Forelimb muscle (tissue), 1 donor: ENCODE results near the gene AKAP13. TPM values are rescaled to one million over a fixed set of nuclear protein-coding genes. Genes with fewer than 3 reads are reported as not detected.

Experiments used
- DNase-seq: peaks from one replicate; pipeline ENCODE4 v3.0.0-alpha.2; 2013; ENCODE audit warnings: low read depth
- polyA plus RNA-seq: library from polyadenylated mRNA; unstranded; fragments of 120-200 nt; gene quantifications from one replicate; pipeline ENCODE4 v1.2.1, GENCODE V29; 2013; ENCODE audit not compliant: insufficient read length

AKAP13 gene
- polyA plus RNA-seq, 1 donor, result 61.1 TPM

DNA sequence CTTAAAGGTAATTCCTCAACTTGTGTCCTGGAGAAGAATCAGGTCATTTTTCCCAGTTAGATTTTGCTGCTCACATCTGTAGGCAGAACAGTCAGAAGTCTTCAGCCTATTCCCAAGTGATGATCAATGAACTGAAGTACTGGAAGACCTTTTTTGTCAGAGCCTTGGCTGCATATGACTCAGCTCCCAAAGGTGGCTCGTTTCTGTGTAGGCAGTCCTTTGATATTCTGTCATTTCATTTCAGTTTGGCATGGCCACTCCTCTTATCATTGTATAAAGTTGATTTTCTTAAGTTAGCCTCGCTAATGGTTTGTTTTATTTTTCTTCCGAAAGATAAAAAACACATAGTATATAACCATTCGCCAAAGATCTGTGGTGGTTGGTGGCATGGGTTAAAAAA, 323.7 kb downstream of the AKAP13 start:
- no peak for DNase-seq

DNA sequence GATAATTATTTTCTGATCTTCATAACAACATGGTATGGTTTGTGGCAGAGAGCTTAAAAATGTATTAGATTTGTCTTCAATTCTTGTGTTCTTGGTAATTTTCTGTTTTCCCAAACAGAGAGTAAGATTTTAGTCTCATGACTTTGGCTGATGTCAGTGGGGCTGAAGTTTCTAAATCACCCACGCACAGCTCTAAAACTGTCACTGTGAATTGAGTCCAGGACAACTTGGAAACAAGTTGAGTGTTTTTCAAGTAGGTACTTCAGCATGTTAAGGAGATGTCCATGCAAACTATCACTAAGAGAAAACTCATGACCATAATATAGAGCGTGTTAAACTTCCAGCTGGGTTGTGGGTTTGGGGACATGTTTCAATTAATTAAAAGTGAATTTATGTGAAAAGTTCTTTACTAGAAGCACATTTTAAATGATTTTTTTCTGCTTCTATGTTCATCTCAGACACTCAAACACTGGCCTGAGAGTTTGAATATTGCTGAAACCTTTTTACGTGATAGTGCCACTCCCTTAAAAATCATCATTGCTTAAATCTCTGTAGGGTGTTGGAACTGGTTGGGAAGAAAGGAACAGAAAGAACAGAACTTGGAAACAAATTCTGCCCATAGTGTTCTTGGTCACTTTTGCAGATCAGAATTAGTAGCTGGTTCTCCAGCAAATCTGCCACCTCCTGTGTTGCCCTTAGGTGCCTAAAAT, 324.5 kb downstream of the AKAP13 start:
- no peak for DNase-seq

DNA sequence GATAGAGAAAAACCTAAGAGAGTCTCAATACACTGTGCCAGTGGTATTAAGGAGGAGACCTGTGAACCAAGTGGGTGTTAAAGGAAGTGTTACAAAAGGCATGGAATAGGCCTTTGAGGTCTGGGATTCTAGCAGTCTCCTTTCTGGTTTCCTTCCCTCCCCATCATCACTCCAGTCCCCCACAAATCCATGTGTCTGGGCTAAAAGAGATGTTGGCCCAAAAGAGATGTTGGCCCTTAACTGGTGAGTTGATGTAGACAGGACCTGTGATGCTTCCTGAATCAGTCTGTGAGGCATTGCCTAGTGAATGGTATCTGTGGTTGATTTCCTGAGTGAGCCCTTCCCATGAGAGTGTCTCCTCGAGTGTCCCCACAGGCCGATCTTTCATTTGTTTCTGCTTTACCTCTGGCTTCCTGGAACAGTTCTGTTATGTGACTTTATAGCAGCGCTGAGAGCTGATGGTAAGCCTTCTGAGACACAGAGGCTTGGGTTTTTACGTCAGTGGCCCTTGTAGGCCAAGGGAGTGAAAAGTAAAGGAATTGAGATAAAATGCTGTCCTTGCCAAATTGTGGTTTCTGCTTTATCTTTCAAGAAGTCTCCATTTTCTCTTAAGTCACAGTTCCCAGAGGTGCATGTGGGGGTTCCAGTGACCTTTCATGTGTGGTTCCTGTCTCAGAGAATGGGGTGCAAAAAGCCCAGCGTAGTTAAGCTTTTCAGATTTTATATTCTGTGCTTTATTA, 326.5 kb downstream of the AKAP13 start:
- DNase-seq, result no peak

DNA sequence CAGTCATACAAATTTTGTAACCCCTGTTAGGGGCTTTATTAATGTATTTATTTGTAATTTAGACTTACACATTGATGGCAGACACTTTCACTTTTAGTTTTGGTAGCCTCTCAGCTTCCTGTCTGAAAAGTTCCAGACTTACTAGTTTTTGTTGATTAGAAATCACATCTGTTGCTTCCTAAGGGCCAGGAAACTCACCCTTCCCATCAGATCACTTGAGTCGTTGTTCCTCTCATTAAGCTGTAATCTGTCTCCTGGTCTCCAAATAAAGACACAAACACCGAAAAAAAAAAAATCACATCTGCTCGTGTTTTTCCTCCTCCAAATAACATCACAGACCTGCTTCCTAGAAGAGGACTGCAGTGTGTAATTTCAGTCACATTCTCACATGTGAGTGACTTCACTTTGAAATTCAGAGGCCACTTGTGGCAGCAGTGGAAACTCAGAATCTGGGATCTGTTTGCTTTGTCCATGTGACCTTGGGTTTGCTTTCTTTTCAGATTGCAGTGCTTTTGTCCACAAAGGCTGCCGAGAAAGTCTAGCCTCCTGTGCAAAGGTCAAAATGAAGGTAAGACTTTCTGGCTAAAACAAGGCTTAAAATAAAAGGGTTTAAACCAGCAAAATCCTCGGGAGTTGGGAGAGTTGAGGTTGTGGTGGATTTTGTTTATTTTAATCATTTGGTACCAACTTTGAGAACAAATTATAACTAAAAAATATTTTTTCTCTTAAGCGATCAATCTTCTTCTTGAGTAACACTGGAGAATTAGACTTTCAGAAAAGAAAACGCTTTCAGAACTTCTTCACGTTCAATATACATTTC, 327.3 kb downstream of the AKAP13 start:
- DNase-seq, result peak; percentile 65

DNA sequence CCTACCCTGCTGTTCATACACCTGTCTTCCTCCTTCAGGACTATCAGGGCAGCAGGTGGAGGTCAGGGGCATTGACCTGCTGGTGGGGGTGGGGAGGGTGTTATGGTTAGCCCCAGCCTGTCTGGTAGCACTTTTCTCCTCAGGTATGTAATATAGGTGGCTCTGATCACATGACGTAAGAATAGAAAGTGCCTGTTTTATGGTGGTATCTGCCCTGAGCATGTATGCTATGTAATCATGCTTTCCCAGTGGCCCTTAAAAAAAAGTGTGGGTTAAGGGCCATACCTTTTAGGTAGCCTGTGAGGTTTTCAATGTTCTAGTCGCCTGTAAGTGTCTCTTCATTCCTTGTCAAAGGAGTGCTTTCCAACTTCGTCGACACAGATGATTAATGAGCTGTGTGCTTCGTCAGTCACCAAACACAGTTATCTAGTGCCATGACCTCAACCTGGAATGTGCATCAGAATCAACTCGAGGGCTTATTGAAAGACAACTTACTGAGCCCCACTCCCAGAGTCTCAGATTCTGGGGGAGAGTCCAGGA, 328.1 kb downstream of the AKAP13 start:
- DNase-seq, result no peak

DNA sequence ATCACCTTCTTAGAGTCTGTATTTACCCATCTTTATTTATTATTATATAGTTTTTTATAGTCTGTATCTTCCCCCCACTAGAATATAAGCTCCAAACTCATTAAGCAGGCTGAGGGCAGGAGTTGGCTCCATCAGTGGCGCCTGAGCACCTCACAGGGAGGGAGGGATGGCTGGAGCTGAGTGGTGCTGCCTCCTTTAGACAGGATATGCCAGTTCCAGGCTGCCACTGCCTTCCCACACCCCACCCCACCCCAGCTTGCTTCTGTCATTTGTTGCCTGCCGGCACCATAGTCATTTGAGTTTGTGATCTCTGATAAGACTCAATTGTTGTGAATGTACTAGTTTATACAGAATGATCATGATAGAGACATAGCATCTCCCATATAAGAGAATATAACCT, 328.8 kb downstream of the AKAP13 start:
- no peak for DNase-seq

DNA sequence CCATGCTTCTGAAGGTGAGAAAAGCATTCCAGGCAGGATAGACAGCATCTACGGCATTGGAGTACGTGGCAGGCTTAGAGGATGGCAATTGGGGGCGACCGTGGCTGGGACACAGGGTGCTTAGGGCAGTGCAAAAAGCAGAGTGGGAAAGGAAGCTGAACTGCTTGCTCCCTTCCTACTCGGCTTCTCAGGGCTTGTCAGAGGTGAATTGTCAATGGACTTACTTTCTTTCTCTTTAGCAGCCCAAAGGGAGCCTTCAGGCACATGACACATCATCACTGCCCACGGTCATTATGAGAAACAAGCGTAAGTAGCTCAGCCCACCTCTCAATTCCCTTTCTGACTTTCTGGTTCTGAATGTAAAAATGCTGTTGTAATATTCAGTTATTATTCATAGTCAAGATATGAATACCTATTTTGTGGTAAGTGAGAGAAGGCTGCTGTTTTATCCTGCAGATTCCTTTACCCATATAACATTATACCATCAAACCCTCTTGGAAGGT, 330.0 kb downstream of the AKAP13 start:
- no peak for DNase-seq

DNA sequence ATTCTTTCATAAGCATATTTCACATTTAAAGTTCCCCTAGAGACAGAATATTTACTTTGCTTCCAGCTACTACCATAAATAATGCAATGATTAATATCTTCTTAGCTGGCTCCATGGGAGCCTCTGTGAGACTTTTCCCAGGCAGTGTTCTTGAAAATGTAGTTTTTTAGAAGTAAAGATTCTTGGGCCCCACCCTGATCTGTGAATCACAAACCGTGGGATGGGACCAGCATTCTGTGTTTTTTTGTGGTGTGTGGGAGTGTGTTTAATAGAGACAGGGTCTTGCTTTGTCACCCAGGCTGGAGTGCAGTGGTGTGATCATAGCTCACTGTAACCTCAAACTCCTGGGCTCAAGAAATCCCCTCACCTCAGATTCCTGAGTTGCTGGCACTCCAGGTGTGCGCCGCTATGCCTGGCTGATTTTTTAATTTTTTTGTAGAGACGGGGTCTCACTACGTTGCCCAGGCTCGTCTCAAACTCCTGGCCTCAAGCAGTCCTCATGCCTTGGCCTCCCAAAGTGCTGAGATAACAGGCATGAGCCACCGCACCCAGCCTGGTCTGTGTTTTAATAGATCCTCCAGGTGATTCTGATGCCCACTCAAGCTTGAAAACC, 331.3 kb downstream of the AKAP13 start:
- no peak for DNase-seq

DNA sequence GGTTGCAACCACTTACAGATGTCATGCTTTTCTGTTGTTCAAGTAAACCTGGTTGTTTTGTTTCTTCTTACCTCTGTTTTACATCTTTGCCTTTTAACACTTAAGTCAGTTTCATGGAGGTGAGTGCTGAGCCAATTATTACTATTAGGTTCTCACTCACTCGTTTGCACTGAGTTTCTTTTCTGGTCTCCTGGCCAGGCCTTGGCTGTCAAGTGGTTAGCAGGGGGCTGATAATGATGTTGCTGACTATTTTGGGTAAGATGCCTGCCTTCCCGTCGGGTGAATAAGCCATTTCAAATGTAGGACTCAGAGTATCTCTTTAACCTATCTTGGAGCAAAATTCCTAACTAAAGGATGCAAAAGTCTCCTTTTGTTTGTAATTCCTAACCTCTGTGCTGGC, 335.9 kb downstream of the AKAP13 start:
- DNase-seq, result no peak

DNA sequence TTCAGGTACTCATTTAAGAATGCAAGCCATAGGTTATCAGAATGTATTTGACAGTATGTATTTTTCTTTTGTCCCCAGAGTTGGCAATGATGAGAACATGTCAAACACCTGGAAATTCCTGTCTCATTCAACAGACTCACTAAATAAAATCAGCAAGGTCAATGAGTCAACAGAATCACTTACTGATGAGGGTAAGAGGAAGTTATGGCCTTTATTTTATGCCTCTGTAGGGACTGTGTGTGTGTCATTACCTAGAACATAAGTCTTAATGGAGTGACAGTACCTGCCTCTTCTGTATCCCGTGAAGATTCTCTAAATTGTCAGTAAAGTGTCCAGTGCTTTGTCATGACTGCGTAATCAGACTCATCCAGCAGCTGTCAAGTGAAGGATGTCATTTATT, 336.8 kb downstream of the AKAP13 start:
- no peak for DNase-seq

DNA sequence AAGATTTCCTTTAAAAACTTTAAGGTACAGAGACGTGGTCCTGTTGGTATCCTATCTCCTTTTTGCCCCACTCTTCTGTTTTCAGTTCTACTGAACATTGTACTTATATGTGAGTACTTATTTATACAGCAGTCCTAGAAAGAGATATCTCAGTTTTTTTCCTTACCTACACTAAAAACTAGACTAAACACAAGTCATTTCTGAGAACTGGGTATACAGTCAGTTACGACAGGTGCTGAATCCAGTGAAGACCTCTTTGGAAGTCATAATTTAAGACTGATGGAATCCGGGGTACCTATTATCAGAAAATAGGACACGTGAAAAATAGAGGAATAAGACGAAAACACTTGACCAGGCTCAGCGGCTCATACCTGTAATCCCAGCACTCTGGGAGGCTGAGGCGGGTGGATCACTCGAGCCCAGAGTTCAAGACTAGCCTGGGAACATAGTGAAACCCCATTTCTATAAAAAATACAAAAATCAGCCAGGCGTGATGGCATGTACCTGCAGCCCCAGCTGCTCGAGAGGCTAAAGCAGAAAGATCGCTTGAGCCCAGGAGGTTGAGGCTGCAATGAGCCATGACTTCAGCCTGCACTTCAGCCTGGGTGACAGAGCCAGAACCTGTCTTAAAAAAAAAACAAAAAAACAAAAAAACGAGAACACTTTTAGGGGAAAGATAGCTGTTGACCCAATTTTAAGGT, 338.0 kb downstream of the AKAP13 start:
- DNase-seq, result no peak

DNA sequence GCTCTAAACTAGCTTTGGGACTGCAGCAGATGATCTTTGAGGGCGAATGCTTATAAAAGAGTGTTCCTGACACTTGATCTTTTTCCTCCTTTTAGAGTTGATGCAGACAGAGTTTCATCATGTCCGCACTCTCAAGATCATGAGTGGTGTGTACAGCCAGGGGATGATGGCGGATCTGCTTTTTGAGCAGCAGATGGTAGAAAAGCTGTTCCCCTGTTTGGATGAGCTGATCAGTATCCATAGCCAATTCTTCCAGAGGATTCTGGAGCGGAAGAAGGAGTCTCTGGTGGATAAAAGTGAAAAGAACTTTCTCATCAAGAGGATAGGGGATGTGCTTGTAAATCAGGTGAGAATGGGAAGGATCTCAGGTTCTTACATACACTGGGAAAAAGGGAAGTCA, 338.6 kb downstream of the AKAP13 start:
- DNase-seq, result no peak

DNA sequence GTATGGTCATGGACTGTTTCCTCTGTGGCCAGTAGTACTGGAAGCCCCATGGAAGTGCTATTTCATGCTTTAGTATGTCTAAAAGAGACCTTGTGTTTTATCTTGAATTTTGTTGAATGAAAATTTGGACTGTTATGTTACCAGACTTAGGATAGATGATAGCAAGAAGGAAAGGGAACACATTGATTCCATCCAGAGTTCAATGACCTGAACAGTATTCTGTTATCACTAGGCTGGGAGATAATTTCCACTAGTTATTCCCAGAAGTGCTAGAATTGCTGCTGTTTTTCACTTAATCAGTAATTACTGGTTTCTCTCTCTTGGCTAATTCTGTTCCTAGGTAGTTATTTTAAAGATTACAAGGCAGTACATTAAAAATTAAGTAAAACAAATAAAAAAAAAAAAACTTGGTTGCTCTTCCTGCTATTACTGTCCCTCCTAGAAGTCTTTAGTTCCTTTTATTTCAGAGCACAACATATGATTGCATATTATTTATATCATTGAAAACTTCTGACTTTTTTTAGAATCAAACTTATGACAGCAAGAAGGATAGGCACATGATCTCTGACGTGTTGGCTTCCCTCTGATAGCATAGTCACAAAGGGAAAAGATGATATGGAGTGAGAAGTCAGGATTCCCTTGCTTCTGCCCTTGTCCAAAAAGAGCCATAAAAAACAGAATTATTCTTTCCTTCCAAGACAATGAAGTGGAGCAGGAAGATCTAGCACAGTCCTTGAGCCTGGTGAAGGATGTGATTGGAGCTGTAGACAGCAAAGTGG, 342.2 kb downstream of the AKAP13 start:
- no peak for DNase-seq

DNA sequence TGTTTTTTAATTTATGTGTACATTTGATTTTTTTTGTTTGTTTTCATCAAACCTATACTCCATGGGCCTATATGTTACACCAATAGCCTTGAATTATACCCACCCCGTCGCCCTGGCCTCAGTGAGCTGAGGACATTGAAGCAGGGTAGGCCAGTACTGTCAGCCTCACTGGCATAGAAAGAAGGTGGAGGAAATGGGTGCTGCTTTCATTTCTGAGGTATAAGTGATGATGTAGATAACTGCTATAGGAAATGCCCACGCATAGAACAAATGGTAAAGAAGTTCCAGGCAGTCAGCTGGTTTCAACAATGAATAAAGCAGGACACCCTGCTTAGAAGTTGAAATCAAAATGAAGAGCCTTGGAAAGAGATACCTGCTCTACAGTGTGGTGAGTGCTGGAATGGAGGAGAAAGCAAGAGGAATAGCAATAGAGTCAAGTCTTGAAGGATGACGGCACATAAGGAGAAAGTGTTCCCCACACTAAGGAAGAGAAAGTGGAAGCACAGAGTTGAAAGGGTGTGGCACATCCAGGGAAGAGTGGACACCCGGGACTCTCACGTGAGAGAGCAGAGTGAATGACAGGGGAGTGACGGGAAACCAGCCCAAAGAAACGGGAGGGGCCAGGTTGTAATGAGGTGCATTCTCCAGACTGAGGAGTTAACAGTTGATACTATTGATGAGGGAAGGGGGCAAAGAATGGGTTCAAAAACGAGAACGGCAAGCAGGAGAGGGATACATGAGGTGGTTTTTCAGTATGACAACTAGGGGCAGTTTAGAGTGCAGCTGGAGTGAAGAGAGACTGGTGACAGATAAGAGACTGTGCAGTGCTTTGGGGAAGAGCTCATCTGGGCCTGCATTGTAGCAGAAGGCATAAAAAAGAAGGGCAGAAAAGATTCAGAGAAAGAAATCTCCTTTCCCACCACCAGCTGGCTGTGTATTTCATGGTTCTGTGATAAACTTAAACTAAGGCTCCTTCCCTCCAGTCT, 343.9 kb downstream of the AKAP13 start:
- DNase-seq, result no peak

DNA sequence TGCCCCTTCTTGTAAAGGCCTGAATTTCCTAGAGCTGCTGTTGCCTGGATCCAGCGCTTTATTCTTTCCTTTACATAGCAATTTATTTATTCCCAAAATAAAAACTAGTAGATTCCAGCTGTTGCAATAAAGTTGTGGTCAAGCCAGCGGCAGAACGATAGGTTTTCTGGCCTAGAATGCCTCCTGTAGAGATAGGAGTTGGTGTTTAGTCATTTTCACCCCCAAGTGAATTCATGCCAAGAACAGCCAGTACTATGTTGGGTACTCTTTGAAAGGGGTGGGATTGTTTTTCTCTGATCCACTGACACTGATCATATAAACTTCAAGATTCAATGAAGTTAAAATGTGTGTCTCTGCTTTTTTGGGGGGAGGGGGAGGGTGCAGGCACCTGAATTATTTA, 344.6 kb downstream of the AKAP13 start:
- DNase-seq, result no peak

DNA sequence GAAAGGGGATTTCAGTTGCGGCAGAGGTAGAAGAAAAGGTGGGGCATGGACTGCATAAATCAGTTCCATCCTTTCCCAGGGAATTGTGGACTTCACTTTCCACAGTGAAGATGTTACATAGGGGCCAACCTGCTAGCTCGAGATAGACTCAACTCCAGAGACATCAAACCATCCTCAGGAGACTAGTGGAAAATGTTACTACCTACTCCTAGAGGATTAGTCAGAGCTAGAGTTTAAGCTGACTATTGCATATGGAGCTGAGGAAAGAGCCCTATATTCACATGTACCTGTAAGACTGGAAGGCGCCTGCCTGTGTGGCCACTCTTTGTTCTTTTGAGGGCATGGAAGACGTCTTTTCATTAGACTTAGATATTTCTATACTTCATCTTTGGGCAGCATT, 345.2 kb downstream of the AKAP13 start:
- no peak for DNase-seq

DNA sequence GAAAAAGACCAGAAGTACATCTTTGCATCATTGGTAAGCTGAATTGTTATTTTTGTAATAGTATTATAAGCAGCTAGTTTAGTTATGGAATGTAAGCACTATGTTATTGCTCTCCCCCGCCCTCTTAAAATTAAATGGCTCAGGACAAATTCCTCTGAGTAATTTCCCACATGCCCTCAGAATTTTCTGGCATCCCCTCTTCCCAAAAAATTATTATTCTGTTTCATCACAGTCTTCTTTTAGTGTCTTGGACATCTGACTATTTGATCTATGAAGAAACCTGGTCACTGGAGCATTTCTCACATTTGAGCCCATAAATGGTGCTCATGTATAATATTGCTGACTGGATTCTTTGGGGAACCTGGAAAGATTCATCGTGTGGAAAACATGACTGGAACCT, 346.1 kb downstream of the AKAP13 start:
- DNase-seq, result no peak

DNA sequence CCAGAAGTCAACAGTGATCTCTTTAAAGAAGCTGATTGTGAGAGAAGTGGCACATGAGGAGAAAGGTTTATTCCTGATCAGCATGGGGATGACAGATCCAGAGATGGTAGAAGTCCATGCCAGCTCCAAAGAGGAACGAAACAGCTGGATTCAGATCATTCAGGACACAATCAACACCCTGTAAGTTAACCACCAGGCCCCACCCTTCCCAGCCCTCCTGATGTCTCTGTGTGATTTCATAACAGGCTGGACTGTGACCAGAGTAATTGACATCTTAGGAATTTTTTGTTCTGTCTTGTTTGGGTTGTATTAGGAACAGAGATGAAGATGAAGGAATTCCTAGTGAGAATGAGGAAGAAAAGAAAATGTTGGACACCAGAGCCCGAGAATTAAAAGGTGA, 346.7 kb downstream of the AKAP13 start:
- DNase-seq, result no peak
